ENCODE data around the gene TXNRD3.

Gene TXNRD3

GRCh38 chr3:126667631-126668449, 12.9 kb upstream of the TXNRD3 start:
- Histone ChIP-seq H3K27ac (ENCODE audit: low read depth, low read length) (no peak overlapping the region), H3K27me3 (ENCODE audit: control insufficient read depth, low read length) (no peaks in the 10 kb centered on the region), H3K9me3 (ENCODE audit: control insufficient read depth, insufficient read depth, low read length) (no peaks in the 10 kb centered on the region), H4K20me1 (ENCODE audit: control insufficient read depth, insufficient read depth, low read depth, low read length) (no peaks in the 10 kb centered on the region), H3K4me3 (ENCODE audit: low read length) (no peak overlapping the region), H3K4me1 (ENCODE audit: control insufficient read depth, low read length) (peaks cover 10% of the 10 kb centered on the region), H3K36me3 (ENCODE audit: control insufficient read depth, low read length) (no peaks in the 10 kb centered on the region), H3K79me2 (ENCODE audit: control insufficient read depth, low read length) (no peaks in the 10 kb centered on the region), H3F3A (ENCODE audit: control insufficient read depth, insufficient read depth) (no peaks in the 10 kb centered on the region), H3K4me2 (ENCODE audit: low read length) (no peak overlapping the region), H3K9me2 (replicated peaks; ENCODE audit: control insufficient read depth, low read length) (no peaks in the 10 kb centered on the region)
- TF ChIP-seq EZH2phosphoT487 (IDR thresholded peaks at IDR 0.05; ENCODE audit: borderline replicate concordance, low read length) (no peak), CTCF (IDR thresholded peaks at IDR 0.05; ENCODE audit: low read depth, low read length, poor library complexity, severe bottlenecking) (no peak)

- Histone ChIP-seq H3K27ac (ENCODE audit: low read depth, low read length) (no peak overlapping the region), H4K20me1 (ENCODE audit: control insufficient read depth, insufficient read depth, low read depth, low read length) (no peaks in the 10 kb centered on the region), H3K9me3 (ENCODE audit: control insufficient read depth, insufficient read depth, low read length) (no peaks in the 10 kb centered on the region), H3K4me3 (ENCODE audit: low read length) (no peak overlapping the region), H3F3A (ENCODE audit: control insufficient read depth, insufficient read depth) (no peaks in the 10 kb centered on the region), H3K4me2 (ENCODE audit: low read length) (no peak overlapping the region), H3K36me3 (ENCODE audit: control insufficient read depth, low read length) (no peaks in the 10 kb centered on the region), H3K4me1 (ENCODE audit: control insufficient read depth, low read length) (peaks cover 9% of the 10 kb centered on the region), H3K27me3 (ENCODE audit: control insufficient read depth, low read length) (no peaks in the 10 kb centered on the region), H3K9me2 (replicated peaks; ENCODE audit: control insufficient read depth, low read length) (no peaks in the 10 kb centered on the region), H3K79me2 (ENCODE audit: control insufficient read depth, low read length) (no peaks in the 10 kb centered on the region)
- TF ChIP-seq CTCF (IDR thresholded peaks at IDR 0.05; ENCODE audit: low read depth, low read length, poor library complexity, severe bottlenecking) (no peak), EZH2phosphoT487 (IDR thresholded peaks at IDR 0.05; ENCODE audit: borderline replicate concordance, low read length) (no peak)
These were observed 12.0 kb upstream of the TXNRD3 start for GRCh38 chr3:126666658-126667528.

- Histone ChIP-seq H4K20me1 (ENCODE audit: control insufficient read depth, insufficient read depth, low read depth, low read length) (no peaks in the 10 kb centered on the region), H3K36me3 (ENCODE audit: control insufficient read depth, low read length) (no peaks in the 10 kb centered on the region), H3K9me3 (ENCODE audit: control insufficient read depth, insufficient read depth, low read length) (no peaks in the 10 kb centered on the region; the same call in 1 of the 2 replicates), H3K4me2 (ENCODE audit: low read length) (no peak overlapping the region), H3K4me3 (ENCODE audit: low read length) (no peak overlapping the region), H3K27ac (ENCODE audit: low read depth, low read length) (no peak overlapping the region), H3K9me2 (replicated peaks; ENCODE audit: control insufficient read depth, low read length) (no peaks in the 10 kb centered on the region), H3K27me3 (ENCODE audit: control insufficient read depth, low read length) (no peaks in the 10 kb centered on the region), H3F3A (ENCODE audit: control insufficient read depth, insufficient read depth) (no peaks in the 10 kb centered on the region), H3K79me2 (ENCODE audit: control insufficient read depth, low read length) (no peaks in the 10 kb centered on the region), H3K4me1 (ENCODE audit: control insufficient read depth, low read length) (peaks cover 1% of the 10 kb centered on the region)
- TF ChIP-seq EZH2phosphoT487 (IDR thresholded peaks at IDR 0.05; ENCODE audit: borderline replicate concordance, low read length), result no peak
- no peak for TF ChIP-seq CTCF (IDR thresholded peaks at IDR 0.05; ENCODE audit: low read depth, low read length, poor library complexity, severe bottlenecking)
These were observed 11.2 kb upstream of the TXNRD3 start for GRCh38 chr3:126665959-126666657.

Measured in DOHH2 (cell line).